RWPE1 (cell line): ENCODE data around the gene BICDL1.

Experiments
- CTCF ChIA-PET: fragments of 350-600 bp; sonication (Branson Sonifier 250); formaldehyde crosslinking; extraction: SDS; loops from one replicate; lab custom pipeline; 2021; lab: Yijun Ruan, JAX
- POLR2A ChIA-PET: fragments of 400-600 bp; formaldehyde crosslinking; extraction: SDS; loops from one replicate; lab custom pipeline; 2020; ENCODE audit warnings: antibody characterized with exemption; ENCODE audit not compliant: low non-redundant PET; lab: Yijun Ruan, JAX
- DNase-seq: peaks from one replicate; pipeline ENCODE4 v3.0.0; 2012; ENCODE audit warnings: low spot score
- H3K27ac ChIP-seq: fragments of 450-650 bp; 2 replicates; pipeline ENCODE4 v1.5.1; 2017
- TF ChIP-seq, protein P1 (sequence below): fragments of 450-650 bp; conservative IDR thresholded peaks from 2 replicates; pipeline ENCODE4 v1.5.1; 2017; ENCODE audit warnings: low read depth, mild to moderate bottlenecking

The BICDL1 gene

GRCh38 chr12:120085920-120086645 is 97.0 kb downstream of the BICDL1 start:
- TF ChIP-seq, protein P1, sequence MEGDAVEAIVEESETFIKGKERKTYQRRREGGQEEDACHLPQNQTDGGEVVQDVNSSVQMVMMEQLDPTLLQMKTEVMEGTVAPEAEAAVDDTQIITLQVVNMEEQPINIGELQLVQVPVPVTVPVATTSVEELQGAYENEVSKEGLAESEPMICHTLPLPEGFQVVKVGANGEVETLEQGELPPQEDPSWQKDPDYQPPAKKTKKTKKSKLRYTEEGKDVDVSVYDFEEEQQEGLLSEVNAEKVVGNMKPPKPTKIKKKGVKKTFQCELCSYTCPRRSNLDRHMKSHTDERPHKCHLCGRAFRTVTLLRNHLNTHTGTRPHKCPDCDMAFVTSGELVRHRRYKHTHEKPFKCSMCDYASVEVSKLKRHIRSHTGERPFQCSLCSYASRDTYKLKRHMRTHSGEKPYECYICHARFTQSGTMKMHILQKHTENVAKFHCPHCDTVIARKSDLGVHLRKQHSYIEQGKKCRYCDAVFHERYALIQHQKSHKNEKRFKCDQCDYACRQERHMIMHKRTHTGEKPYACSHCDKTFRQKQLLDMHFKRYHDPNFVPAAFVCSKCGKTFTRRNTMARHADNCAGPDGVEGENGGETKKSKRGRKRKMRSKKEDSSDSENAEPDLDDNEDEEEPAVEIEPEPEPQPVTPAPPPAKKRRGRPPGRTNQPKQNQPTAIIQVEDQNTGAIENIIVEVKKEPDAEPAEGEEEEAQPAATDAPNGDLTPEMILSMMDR = no peak
- CTCF ChIA-PET = interaction anchor here (0.6 to 1.5 kb wide), 4 partner anchors 62 to 157 kb away, joined by 3 to 9 read pairs (median 4); partner anchors contain the start of gene BICDL1
- POLR2A ChIA-PET = interaction anchor here (0.7 kb wide), 1 partner anchor 191 kb away, joined by 3 read pairs; no protein-coding TSS in a partner anchor
- peak overlapping the region; percentile 81 for H3K27ac ChIP-seq
- DNase-seq = no peak

GRCh38 chr12:120086801-120087621 is 98.0 kb downstream of the BICDL1 start:
- peak overlapping the region; percentile 81 for H3K27ac ChIP-seq
- TF ChIP-seq, protein P1 = peak; percentile 96
- ChIA-PET POLR2A (no interaction called here), CTCF (interaction anchor here (0.5 to 1.5 kb wide), 5 partner anchors 30 to 158 kb away, joined by 3 to 9 read pairs (median 4); partner anchors contain the start of gene BICDL1)
- peak; percentile 98 for DNase-seq

GRCh38 chr12:120089105-120089504 is 100.1 kb downstream of the BICDL1 start:
- POLR2A ChIA-PET = no interaction called here
- DNase-seq = no peak
- CTCF ChIA-PET = no interaction called here
- TF ChIP-seq, protein P1 = no peak
- peak overlapping the region; percentile 55 for H3K27ac ChIP-seq

DNA sequence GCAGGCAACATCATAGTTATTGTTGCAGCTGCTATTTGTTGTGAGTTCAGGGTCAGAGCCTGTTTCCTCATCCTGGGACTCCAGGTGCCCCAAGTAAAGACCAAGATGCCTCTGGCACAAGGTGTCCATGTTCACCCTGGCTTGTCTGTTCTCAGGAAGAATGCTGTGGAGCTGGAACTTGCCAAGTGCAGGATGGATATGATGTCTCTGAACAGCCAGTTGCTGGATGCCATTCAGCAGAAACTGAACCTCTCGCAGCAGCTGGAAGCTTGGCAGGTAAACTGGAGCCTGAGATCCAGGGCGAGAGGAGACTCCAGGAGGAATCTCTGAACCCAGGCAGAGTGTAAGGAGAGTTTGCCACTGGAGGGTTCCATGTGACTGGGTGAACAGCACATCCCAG is 100.8 kb downstream of the BICDL1 start:
- no peak for DNase-seq
- POLR2A ChIA-PET = no interaction called here
- TF ChIP-seq, protein P1 = no peak
- CTCF ChIA-PET = no interaction called here
- H3K27ac ChIP-seq = peak overlapping the region; percentile 55

DNA sequence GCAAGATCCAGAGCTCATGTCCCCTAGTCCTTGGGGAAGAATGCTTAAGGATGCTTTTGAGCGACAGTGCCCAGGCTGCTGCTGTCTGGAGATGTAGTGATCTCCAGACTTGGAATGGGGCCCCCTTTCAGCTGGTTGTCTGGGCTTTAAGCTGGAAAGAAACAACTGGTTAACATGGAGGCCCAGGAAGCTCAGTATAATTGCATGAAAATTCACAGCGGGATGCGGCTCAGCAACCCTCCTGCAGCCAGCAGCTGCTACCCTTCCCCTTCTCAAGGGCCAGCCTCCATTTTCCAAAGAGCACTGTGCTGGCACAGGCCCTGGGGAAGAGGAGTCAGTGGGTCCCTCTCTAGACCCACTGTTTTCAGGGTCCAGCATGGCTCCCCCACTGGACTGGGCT is 101.2 kb downstream of the BICDL1 start:
- H3K27ac ChIP-seq = peak overlapping the region; percentile 55
- POLR2A ChIA-PET = no interaction called here
- no peak for DNase-seq
- CTCF ChIA-PET = no interaction called here
- TF ChIP-seq, protein P1 = no peak

DNA sequence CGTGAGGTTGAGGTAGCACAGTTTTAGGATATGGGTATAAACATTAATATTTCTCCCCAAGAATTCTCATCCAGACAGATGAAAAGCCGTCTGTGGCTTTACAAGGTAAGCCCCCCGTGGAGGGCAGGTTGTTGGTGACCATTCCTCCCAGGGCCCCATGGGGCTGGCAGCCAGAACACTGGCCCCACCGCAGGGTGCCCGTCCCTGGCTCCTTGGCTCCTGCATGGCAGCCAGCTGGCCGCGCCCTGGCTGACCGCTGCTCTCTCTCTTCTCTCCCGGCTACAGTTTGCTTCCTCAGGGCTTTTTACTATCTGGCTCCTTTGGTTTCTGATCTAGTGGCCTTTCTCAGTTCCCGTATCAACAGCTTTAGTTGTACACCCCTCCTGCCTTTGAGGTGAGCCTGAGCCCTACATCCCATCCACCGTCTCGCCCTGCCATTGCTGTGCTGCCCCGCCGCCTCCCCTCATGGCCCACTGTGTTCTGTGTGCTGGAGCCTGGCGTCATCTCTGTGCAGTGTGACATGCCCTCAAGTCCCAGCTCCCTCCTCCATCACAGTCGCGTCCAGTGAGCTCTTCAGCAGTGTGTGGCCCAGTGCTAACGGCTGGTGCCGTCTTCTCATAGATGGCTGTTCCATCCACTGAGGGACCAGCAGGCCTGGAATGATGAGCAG is 101.7 kb downstream of the BICDL1 start:
- ChIA-PET CTCF (no interaction called here), POLR2A (no interaction called here)
- TF ChIP-seq, protein P1 = no peak
- peak overlapping the region; percentile 55 for H3K27ac ChIP-seq
- no peak for DNase-seq
